ENCODE data around the gene ZFYVE21. TPM values are rescaled to one million over a fixed set of nuclear protein-coding genes. Genes with fewer than 3 reads are reported as not detected.

Gene ZFYVE21
- 10 to 100 TPM; 43.7 to 71.6 TPM for total RNA-seq

GRCh38 chr14:103715052-103716000 is at the start of gene ZFYVE21, which contains the start of gene XRCC3:
ZFYVE21 (plus strand) TSS chr14:103715810; CDS start chr14:103715842, 32 bp downstream.
XRCC3 (minus strand) TSS chr14:103715451; CDS start chr14:103711087, 4,364 bp downstream.
- Histone ChIP-seq H3K36me3 (no peaks in the 10 kb centered on the region), H3K4me1 (peaks cover 0 to 72% of the 10 kb centered on the region in 2 donors), H3K27me3 (no peaks in the 10 kb centered on the region), H3K9me3 (no peaks in the 10 kb centered on the region), H3K27ac (peak within 1 kb of the TSS; percentile 75 to 83), H3K4me3 (peak within 1 kb of the TSS; percentile 72 to 89)
- TF ChIP-seq CTCF (IDR thresholded peaks at IDR 0.05): no peak
- DNase-seq (ENCODE audit: low spot score): peak; percentile 100

GRCh38 chr14:103667671-103668070 is 47.9 kb upstream of the ZFYVE21 start:
- no peak overlapping the region for H3K4me3 ChIP-seq
- H3K4me1 ChIP-seq: no peaks in the 10 kb centered on the region
- no peak for DNase-seq (ENCODE audit: low spot score)
- H3K36me3 ChIP-seq: peaks cover 92% of the 10 kb centered on the region
- H3K27ac ChIP-seq: no peak overlapping the region
- TF ChIP-seq CTCF (IDR thresholded peaks at IDR 0.05): no peak
- no peaks in the 10 kb centered on the region for H3K9me3 ChIP-seq
- no peaks in the 10 kb centered on the region for H3K27me3 ChIP-seq

GRCh38 chr14:103668117-103668516 is 47.5 kb upstream of the ZFYVE21 start:
- Histone ChIP-seq H3K9me3 (no peaks in the 10 kb centered on the region), H3K4me3 (no peak overlapping the region), H3K27ac (no peak overlapping the region), H3K27me3 (no peaks in the 10 kb centered on the region), H3K36me3 (peaks cover 92% of the 10 kb centered on the region), H3K4me1 (no peaks in the 10 kb centered on the region)
- DNase-seq (ENCODE audit: low spot score): no peak
- no peak for TF ChIP-seq CTCF (IDR thresholded peaks at IDR 0.05)

GRCh38 chr14:103669370-103669769 is 46.2 kb upstream of the ZFYVE21 start:
- Histone ChIP-seq H3K4me1 (no peaks in the 10 kb centered on the region), H3K36me3 (peaks cover 92% of the 10 kb centered on the region), H3K27ac (no peak overlapping the region), H3K27me3 (no peaks in the 10 kb centered on the region), H3K4me3 (no peak overlapping the region), H3K9me3 (no peaks in the 10 kb centered on the region)
- TF ChIP-seq CTCF (IDR thresholded peaks at IDR 0.05): no peak
- no peak for DNase-seq (ENCODE audit: low spot score)

- H3K9me3 ChIP-seq: no peaks in the 10 kb centered on the region
- TF ChIP-seq CTCF (IDR thresholded peaks at IDR 0.05): no peak
- no peaks in the 10 kb centered on the region for H3K4me1 ChIP-seq
- H3K36me3 ChIP-seq: peaks cover 96% of the 10 kb centered on the region
- H3K27ac ChIP-seq: no peak overlapping the region
- no peak overlapping the region for H3K4me3 ChIP-seq
- DNase-seq (ENCODE audit: low spot score): no peak
- H3K27me3 ChIP-seq: no peaks in the 10 kb centered on the region
These were observed 43.7 kb upstream of the ZFYVE21 start for GRCh38 chr14:103671911-103672310.
